CD4-positive, alpha-beta T cell treated with Interferon alpha-2 for 1 hour (primary cell): ENCODE results near the gene TMEM170A.
"Not testable (repeated sequence)": the region's sequence is repeated elsewhere in the genome, so short reads cannot be mapped to it uniquely, and the experiment has no call there.

Experiments used
- DNase-seq, 2 donors: peaks; one replicate each; pipeline ENCODE4 v3.0.0-alpha.2; 2020 to 2022

Gene TMEM170A, protein sequence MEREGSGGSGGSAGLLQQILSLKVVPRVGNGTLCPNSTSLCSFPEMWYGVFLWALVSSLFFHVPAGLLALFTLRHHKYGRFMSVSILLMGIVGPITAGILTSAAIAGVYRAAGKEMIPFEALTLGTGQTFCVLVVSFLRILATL

DNA sequence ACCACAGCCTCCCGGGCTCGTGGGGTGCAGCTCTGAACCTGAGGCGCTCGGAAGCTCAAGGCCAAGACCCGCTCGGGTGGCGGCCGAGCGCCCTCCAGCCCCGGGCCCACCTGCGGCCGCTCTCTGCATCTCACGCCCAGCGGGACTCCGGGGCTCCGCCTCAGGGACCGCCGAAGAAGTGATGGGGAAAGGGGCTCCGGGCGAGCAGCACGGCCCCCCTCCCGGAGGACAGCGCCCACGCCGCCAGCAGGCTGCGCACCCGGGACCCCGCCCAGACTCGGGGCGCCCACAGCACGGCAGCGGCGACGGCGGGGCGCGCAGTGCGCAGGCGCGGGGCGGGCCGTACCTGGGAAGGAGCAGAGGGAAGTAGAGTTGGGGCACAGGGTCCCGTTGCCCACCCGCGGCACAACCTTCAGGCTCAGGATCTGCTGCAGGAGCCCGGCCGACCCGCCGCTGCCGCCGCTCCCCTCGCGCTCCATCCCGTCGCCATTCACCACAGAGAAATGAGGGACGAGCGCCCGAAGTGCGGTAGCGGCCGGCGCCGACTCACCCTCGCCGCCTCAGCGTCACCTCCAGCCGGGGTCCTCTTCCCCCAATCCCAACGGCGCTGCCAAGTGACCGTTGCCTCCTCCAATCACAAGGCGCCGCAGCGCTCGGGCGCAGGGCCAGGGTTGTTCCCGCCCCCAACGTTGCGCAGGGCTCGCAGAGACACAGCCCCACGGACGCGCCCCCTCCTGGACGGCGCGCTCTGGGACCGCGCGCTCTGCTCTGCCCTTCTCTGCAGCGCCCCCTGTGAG lies at the start of gene TMEM170A:
Gene TMEM170A (minus strand): TSS at position 568 of the 797 bp plus-strand sequence. CDS start 89 bp downstream, at position 479.
- peak; percentile 98 to 99 for DNase-seq

DNA sequence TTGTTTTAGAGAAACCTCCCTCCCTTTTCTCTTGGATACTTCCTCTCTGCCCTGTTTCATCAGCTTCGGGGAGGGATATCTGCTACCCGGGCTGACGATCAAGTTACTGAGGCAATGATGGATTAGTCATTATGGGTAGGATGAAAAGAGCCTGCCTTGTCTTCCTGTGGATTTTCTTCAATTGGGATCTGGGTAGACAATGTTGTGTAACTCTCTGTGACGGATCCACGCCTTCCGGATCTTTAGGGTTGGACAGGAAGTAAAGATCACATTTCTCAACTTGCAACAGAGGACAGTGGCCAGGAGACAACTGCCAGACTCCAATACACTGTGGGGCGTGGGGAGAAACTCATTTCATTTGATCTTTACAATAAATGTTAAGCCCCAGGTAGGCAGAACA lies 42.1 kb upstream of the TMEM170A start:
- DNase-seq = peak in 1 of 2 donors; percentile 43

DNA sequence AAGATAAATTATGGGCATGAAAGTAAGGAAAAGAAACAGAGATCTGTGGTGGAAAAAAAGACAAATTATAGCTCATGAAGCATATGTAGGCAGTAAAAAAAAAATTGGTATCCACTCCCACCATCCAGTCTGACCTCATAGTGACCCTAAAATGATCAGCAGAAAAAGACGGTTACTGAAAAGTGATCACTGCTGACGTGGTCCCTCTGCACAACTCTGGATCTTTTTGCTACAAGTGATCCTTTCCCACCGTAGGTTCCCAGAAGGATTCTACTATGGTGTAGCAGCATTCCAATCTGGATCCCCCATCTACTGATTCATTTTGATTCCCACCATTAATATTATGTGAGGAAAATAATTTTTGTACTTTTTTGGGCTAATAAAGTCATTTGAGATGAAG lies 41.6 kb upstream of the TMEM170A start:
- DNase-seq = no peak

GRCh38 chr16:75503801-75504200 lies 39.3 kb upstream of the TMEM170A start:
- DNase-seq = no peak

DNA sequence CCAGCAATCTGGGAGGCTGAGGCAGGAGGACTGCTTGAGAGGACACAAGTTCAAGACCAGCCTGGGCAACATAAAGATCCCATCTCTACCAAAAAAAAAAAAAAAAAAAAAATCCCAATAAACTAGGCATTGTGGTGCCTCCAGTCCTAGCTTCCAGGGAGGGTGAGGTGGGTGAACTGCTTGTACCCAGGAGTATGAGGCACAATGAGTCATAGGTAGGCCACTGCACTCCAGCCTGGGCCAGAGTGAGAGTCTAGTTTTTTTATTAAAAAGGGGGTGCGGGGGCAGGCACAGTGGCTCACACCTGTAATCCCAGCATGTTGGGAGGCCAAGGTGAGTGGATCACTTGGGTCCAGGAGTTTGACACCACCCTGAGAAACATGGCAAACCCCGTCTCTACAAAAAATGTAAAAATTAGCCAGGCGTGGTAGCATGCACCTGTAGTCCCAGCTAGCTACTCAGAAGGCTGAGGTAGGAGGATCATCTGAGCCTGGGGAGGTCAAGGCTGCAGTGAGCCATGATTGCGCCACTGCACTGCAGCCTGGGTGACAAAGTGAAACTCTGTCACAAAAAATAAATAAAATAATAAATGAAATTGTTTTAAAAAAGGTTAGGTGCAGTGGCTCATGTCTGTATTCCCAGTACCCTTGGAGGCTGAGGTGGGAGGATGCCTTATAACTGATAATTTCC lies 38.6 kb upstream of the TMEM170A start:
- no peak for DNase-seq

- not testable (repeated sequence) for DNase-seq
Observed at GRCh38 chr16:75501820-75502219, 37.3 kb upstream of the TMEM170A start.

GRCh38 chr16:75501359-75501758 lies 36.9 kb upstream of the TMEM170A start:
- DNase-seq = no peak

- not testable (repeated sequence) for DNase-seq
Observed at GRCh38 chr16:75498605-75499322, 34.3 kb upstream of the TMEM170A start.

- DNase-seq = no peak
Observed at GRCh38 chr16:75497558-75497957, 33.1 kb upstream of the TMEM170A start.

DNA sequence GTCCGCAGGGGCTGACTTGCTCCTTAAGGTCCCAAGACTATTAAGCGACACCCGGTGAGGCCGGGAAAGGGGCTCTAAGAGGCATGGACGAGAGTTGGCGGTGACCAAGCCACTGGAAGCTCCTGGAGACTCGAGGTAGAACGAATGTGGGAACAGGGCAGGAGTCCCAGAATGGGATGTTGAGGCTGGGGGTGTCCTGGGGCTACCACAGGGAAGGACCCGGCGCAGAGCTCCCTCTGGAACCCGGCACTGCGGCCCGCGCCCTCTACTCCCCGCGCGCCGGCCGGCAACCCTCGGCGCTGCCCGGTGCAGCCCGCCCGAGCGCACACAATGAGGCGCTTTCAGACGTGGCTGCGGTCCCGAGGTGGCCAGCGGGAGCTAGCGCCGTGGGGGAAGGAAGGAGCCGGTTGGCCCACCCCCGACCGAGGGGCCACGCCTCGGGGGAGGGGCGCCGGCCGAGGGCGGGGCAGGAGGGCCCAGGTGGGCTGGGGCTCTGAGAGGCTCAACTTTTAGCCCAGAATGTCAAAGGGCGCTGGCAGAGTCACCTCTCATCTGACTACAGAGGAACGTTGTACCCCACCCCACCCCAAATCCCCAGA lies 30.7 kb upstream of the TMEM170A start, which contains the start of gene CHST6:
Gene CHST6 (minus strand): TSS at position 366 of the 599 bp plus-strand sequence. CDS start 15,613 bp downstream, outside the sequence.
- DNase-seq = peak; percentile 11 to 15

- DNase-seq = no peak
Observed at GRCh38 chr16:75494661-75495075, 30.2 kb upstream of the TMEM170A start.

DNA sequence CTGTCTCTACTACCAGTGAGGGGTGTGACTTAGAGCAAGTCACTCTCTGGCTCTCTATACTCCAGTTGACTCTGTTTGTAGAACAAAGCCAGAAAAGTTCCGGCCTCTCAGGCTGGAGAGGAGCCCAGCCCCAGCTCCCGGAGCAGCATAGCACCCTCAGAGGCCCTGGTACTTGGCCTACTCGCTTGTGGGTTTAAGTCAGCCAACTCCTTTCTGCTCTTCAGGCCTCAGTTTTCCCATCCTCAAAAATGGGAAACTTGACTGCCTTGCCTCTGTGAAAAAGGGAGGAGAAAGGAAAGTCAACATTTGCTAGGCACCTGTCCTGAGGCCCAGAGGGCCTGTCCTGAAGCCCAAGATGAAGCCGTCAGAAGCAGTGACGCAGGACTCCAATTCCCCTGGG lies 29.7 kb upstream of the TMEM170A start:
- no peak for DNase-seq

- no peak for DNase-seq
Observed at GRCh38 chr16:75491876-75492275, 27.4 kb upstream of the TMEM170A start.

DNA sequence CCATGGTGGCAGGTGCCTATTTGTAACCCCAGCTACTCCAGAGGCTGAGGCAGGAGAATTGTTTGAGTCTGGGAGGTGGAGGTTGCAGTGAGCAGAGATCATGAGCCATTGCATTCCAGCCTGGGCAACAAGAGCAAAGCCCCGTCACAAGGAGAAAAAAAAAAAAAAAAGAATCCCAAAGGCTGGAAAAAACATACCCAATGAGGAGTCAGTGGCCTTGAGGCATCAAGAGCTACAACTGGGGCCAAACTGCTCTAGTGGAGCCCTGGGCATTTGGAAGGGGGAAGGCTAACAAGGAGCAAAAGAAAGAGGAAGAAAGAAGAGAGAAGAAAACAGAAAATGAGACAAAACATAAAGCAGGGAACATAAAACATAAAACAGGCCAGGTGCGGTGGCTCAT lies 23.8 kb upstream of the TMEM170A start:
- no peak for DNase-seq

GRCh38 chr16:75486676-75487313 lies 22.3 kb upstream of the TMEM170A start:
- DNase-seq = no peak

- no peak for DNase-seq
Observed at GRCh38 chr16:75486014-75486675, 21.7 kb upstream of the TMEM170A start.

DNA sequence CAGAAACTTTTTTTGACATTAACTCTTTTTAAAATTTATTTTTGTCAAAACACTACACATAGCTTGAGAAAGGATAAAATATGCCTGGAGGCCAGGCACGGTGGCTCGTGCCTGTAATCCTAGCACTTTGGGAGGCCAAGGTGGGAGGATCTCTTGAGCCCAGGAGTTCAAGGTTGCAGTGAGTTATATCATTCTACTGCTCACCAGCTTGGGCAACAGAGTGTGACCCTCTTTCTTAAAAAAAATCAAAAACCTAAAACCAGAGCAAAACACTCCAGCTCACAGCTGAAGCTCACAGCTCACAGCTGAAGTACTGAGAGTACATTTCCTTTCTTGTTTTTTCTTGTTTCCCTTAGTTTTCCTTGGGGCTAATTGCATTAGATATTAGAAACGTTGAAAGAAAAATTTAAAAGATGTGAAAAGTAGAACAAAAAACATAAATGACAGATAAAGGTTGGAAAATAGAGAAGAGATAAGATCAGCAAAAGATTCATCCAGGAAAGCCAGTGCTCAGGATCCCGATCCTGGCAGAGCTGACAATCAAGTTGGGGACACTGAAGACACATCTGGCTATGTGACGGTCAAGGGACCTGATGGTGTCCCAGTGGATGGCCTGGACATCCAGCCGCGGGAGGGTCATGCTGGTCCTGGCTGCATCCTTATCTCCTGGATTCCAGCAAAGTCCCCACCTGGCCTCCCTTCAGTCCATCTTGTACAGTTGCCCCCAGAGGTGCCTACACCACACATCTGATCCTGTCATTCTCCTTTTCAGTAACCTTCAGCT lies 20.9 kb upstream of the TMEM170A start:
- DNase-seq = no peak

GRCh38 chr16:75483222-75483621 lies 18.7 kb upstream of the TMEM170A start:
- no peak for DNase-seq

- DNase-seq = no peak
Observed at GRCh38 chr16:75482434-75483205, 18.1 kb upstream of the TMEM170A start.

GRCh38 chr16:75481475-75481874 lies 17.0 kb upstream of the TMEM170A start:
- no peak for DNase-seq
